Stimulated activated CD4-positive, alpha-beta T cell treated with anti-CD3 and anti-CD28 coated beads, Interleukin-15, amount 100 ng/mL, for 24 hours (primary cell): ENCODE data around the gene PPP6R3.

Source experiments
- DNase-seq: peaks from one replicate; pipeline ENCODE4 v3.0.0-alpha.2; 2020

PPP6R3 gene

DNA sequence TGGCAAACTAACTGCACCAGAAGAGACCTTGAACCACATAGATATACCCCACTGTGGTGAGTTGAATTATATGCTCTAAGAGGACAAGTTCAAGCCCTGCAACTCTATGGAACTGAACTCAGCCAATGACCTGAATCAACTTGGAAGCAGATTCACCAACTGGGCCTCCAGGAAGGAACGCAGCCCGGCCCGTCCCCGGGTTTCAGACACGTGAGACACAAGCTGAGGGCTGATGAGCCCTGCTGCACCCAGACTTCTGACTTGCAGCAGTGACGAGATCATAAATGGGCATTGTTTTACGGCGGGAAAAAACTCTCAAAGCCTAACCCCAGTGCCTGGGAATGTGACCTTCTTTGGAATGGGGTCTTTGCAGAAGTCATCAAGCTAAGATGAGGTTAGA lies 195.3 kb downstream of the PPP6R3 start:
- DNase-seq = no peak

DNA sequence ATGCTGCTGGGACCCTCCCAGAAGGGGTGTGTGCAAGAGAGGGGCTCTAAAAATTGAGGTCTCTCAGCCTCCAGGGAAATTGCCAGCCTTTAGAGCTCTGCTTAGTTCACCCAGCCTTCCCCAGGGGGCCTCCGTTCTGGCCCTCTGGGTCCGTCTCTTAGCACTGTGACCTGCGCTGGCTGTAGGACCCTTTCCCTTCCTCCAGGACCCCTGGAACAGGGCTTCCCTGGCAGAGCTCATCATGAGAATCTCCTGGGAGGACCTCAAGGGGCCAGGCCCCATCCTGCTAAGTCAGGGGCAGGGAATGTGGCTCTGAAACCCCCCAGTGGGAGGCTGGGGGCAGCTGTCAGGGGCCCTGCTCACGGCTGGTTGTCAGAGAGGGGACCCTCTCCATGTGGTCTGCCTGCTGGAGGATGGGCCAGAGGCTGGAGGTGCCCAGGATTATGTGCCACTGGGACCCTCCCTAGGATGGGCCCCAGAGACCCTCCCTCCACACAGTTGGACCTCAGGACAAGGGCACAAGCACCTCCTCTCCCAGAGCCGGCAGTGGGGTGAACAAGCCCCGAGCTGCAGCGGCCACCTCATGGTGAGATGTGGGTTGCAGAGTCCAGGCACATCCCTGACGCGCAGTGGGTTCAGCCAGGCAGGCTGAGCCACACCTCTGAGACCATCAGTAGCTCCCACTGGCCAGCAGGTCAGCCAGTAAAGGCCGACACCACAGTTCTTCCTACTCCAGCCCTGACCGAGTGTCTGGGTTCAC lies 196.6 kb downstream of the PPP6R3 start:
- DNase-seq = no peak

DNA sequence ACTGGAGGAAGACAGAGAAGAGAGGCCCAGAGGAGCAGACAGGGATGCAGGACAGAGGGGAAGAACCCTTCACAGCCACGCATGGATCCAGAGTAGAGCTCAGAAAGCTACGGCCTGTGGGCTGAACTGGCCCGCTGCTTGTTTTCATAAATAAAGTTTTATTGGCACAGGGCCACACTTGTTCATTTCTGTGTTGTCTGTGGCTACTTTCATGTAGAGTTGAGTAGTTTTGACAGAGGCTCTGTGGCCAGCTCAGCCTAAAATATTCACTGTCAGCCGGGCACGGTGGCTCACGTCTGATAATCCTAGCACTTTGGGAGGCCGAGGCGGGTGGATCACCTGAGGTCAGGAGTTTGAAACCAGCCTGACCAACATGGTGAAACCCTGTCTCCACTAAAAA lies 197.5 kb downstream of the PPP6R3 start:
- DNase-seq = no peak

DNA sequence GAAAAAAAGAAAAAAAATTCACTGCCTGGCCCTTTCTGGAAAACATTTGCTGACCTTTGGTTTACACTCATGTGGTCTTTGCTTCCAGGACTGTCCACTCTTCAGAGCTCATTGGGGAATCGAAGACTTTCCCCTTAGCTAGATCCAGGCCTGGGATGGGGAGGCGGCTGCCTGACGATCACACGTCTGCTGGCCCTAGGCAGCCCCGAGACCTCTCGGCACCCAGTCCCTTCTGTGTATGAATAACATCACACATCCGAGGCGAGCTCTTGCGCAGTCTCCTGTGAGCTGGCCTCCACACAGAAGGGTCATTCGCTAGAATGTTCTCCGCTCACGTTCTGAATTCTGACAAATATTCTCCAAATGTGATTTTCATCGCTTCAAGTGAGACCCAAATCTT lies 198.1 kb downstream of the PPP6R3 start:
- no peak for DNase-seq

DNA sequence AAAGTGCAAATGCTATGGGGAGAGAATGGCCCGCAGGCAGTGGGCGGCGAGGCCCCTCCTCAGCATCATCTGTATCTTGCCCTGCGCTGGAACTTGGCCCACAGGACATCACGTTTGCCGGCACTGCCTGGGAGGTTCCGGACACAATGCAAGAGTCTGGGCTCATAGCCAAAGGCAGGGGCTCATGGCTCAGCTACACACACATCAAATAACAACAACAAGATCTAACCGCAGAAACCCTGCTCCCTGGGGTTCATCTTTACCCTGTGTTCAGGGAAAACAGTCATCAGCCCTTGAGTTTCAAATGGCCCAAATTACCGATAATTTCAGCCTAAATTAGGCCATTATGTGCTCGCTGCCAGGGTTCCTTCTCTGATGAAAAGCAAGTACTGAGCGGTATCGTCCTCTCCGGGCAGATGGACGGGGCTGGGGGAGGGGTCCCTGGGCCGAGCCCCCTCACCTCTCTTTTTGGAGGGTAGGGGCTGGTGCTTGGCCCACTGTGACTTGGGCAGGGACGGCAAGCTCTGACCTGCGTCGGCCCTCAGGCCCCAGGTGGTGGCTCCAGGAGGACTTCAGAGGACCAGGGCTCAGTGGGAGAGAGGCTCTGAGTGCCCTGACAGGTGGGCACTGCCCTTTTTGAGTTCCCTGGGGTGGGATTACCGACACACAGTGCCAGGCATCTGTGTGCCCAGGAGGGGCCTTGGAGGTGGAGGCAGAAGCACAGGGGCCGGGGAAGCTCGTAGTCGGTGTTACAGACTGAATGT lies 198.8 kb downstream of the PPP6R3 start:
- DNase-seq = no peak

DNA sequence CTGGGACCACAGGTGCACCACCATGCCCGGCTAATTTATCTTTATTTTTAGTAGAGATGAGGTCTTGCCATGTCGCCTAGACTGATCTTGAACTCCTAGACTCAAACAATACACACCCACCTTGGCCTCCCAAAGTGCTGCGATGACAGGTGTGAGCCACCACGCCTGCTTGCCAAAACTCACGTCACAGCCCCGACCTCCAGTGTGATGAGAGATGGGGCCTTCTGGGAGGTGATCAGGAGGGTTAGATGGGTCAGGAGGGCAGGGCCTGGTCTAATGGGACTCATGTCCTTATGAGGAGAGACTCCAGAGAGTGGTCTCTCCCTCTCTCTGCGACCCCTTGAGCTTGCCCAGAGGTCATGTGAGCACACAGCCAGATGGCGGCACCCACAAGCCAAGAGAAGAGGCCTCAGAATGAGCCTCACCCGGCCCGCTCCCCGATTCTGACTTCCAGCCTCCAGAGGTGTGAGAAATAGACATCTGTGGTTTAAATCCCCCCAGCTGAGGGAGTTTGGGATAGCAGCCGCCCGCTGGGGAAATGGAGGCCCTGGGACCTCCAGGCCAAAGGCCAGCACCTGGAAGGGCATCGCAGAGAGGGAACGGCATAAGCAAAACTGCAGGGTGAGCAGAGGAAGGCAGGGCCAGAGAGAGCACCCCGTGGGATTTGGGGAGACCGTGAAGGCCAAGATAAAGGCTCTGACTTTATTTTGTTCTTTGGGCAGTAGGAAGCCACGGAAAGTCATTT lies 199.7 kb downstream of the PPP6R3 start:
- DNase-seq = no peak

DNA sequence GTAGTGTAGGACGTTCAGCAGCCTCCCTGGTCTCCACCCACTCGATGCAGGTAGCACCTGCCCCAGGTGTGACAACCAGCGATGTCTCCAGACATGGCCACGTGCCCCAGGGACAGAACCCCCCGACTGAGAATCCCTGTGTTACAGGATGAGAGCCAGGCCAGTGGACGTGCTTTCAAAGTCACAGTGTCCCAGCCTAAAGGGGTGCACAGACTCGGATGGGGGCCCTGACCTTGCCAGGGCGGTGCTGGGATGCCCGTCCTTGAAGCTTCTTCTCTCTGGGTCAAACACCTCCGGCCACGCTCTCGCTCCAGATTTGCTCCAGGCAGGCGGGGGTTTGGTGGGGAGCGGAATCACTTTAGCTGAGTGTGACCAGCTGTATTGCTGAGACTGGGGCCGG lies 200.5 kb downstream of the PPP6R3 start:
- no peak for DNase-seq

DNA sequence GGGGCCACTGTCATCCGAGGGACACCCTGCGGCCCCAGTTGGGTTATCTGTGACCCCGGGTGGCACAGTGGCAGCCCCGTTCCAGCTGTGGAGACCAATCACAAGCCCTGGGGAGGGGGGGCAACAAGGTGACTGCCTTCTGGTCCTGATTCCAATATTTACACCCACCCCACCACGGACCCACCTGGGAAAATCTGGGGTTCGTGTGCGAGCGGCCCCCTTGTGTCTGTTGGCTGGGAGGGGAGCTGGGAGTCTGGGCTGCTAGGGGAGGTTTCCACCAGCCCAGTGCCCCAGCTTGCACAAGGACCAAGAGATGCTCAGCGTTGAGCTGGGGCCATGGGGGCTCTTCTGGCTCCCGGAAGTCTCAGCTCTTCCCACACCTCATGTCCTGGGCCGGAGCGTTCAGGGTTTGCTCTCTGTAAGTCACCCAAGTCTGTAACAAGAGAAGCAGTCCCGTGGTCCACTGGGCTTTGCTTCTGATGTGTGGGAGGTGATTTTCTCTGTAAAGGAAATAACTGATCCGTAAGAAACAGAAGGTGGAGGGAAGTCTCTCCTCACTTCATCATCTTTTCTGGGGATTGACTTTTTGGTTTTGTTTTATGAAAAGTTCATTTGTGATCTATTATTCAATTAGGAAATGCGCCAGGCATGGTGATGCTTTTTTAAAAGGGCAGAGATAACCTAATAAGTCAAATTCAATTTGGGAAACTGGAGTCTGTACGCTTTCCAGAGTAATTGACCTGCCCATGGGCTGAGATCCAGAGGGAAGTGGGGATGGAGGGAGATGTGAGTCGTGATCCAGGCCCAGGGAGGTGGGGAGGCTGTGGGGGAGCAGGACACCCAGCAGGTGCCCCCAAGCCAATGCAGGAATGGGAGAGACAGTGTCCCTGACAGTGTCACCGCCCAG lies 201.4 kb downstream of the PPP6R3 start:
- no peak for DNase-seq

DNA sequence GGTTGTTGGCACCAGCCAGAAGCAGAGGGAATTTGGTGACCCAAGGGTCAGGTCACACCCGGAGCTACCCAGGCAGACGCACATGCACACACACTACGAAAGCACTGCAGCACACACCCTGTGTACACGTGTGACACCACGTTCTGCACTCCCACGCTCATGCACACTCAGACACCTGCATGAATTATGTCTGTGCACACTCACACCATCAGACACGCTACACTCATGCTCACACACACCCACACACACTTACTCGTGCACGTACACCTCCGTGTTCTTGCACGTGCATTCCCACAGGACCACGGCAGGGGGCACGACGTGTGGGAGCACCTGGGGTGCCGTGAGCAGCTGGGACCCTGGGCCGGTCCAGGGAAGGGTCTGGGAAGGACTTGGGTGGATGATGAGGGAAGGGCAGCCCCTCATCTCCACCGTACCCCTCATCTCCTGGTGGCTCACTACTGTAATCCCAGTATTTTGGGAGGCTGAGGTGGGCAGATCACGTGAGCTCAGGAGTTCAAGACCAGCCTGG lies 203.0 kb downstream of the PPP6R3 start:
- DNase-seq = no peak

DNA sequence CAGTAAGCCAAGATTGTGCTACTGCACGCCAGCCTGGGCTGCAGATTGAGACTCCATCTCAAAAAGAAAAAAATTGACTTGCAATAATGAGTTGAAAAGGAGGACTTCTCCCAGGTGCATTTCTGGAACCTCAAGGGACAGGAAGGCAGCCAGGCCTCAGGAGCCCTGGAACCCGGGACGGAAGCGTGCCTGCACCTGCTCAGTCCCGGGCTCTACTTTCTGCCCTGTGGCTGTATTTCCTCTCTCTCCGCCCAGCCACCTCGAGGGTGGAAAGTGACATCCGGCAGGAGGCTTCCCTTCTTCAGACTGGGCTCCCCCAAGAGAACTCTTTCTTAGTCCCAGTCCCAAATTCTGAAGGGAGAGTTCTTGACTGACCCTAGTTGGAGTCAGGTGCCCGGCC lies 203.6 kb downstream of the PPP6R3 start:
- DNase-seq = no peak

DNA sequence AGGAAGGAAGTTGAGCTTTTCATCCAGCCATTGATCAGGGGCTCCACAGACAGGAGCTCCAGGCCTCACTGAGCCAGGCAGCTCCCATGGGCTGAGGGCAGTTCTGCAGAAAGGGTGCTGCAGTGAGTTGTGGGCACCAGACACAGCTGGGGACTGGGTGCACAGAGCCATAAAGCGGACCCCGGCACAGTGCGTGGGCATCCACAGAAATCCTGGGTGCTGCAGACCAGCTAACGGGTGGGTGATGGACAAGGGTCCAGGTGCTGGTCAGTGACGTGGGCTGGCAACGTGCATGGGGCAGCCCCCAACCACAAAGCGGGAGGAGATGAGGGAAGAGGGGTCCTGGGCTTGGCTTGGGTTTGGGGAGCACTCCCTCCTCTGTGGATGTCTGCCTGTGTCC lies 204.4 kb downstream of the PPP6R3 start:
- no peak for DNase-seq
